Uterus (tissue), 2 donors: ENCODE measurements around the gene TMEM219.

ENCODE experiments used
- CTCF ChIP-seq, 4 experiments: fragments of 200-600 bp in 2 of 4; fragments of 450-650 bp in 2 of 4; sonication (generic) in 2 of 4; IDR thresholded peaks; one replicate each; pipeline ENCODE4 v1.5.1; 2016 to 2019; ENCODE audit warnings: antibody characterized with exemption in 4 of 4, mild to moderate bottlenecking in 2 of 4, moderate library complexity in 1 of 4
- POLR2A ChIP-seq, 2 donors: fragments of 450-650 bp; IDR thresholded peaks; one replicate each; pipeline ENCODE4 v1.6.1; 2016; ENCODE audit warnings: antibody characterized with exemption in 2 of 2, mild to moderate bottlenecking in 1 of 2, moderate library complexity in 1 of 2

GRCh38 chr16:29961127-29961478 lies 776 bp upstream of the TMEM219 start:
- TF ChIP-seq CTCF (IDR thresholded peaks at IDR 0.05) (no peak), POLR2A (IDR thresholded peaks at IDR 0.05) (no peak)
